NCI-H128 (cell line): Measurements from ENCODE around the gene ZFP91.

ENCODE experiments used
- DNase-seq: peaks from one replicate; lab custom pipeline; 2025; ENCODE audit not compliant: unreplicated experiment; lab: John Stamatoyannopoulos, UW

Gene ZFP91

DNA sequence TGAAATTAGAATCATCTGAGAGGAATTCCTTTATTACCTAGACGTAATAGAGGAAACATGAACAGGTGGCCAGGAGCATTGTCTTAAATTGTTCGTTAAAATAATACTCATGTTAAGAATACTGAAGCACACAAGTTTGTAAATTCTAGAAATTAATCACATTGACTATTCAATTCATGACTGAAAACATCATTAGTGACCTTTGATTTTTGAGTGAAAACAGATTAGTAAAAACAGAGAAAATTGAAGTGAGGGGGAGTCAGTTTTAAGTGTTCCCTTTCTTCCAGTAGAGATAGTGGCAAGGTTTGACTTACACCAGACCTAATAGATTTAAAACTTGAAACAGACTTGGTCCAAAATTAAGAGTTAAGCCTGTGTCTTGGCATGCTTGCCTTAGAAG, 1.4 kb downstream of the ZFP91 start:
- no peak for DNase-seq

- DNase-seq, result no peak
Measured at GRCh38 chr11:58582437-58582836, 3.6 kb downstream of the ZFP91 start.

DNA sequence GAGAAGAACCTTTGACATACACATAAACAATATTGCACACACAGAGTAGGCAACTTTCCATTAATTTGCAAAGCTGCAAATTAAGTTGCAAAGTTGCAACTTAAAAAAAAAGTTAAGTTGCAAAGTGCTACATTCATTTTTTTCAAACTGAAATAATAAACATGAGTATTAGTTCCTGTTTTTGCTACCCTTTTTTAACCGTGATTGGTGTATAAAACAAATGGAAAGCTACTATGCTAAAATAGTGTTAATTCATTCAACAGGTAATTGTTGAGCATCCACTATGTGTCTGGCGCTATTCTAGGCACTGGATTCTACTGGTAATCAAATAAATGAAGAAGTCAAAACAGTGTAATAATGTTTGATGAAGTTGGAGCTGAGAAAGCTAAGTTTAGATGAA, 8.1 kb downstream of the ZFP91 start:
- no peak for DNase-seq

GRCh38 chr11:58591659-58592058, 12.8 kb downstream of the ZFP91 start:
- DNase-seq, result no peak

- no peak for DNase-seq
Measured at GRCh38 chr11:58592760-58593472, 14.1 kb downstream of the ZFP91 start.

DNA sequence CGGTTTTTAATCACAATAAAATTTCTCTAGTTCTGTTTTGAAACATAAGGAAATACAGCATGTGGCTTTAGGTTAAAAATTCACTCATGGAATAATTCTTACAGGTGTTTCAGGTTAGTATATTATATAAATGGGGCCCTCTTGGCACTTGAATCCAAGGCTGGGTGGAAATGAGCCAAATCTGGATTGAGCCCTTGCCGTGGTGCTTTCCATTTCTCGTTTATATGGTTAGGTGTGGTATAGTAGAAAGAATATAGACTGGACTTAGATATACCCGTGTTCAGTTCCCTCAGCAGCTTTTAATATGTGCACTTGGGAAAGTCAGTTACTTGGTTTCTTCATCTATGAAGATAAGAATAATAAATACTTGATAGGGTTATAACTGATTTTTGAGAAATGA, 16.0 kb downstream of the ZFP91 start:
- DNase-seq, result no peak

GRCh38 chr11:58596621-58597020, 17.8 kb downstream of the ZFP91 start:
- no peak for DNase-seq

- no peak for DNase-seq
Measured at GRCh38 chr11:58597486-58598144, 18.8 kb downstream of the ZFP91 start.

- DNase-seq, result no peak
Measured at GRCh38 chr11:58600510-58600909, 21.6 kb downstream of the ZFP91 start.

GRCh38 chr11:58606930-58607714, 28.3 kb downstream of the ZFP91 start:
- no peak for DNase-seq

DNA sequence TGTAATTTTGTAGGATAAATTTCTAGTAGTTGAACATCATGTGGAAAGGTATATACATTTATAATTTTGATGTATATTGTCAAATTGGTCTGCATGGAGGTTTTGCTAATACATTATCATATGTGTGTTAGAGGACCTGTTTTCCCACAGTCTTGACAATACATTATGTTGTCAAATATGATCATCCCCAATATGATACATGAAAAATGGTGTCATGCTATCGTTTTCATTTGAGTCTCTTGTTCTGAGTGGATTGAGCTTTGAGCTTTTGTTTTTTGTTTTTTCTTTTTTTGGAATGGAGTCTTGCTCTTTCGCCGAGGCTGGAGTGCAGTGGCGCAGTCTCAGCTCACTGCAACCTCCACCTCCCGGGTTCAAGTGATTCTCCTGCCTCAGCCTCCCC, 29.5 kb downstream of the ZFP91 start:
- no peak for DNase-seq

GRCh38 chr11:58609723-58610122, 30.9 kb downstream of the ZFP91 start:
- DNase-seq, result no peak

GRCh38 chr11:58613228-58613627, 34.4 kb downstream of the ZFP91 start:
- DNase-seq, result no peak

DNA sequence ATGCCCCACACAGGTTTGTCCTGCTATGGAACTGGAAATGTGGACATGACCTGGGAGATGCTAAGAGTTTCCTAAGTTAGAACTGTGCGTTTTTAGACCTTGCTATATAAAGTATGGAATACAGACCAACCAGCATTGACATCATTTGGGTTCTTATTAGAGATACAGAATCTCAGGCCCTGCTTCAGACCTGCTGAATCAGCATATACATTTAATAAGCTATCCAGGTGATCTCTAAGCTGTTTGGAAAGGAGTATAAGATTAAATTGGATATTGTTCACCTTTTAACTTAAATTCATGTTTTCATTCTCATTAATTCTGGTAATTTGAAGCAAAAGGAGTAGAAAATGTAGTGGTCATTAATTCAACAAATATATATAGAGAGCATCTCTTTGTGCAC, 36.7 kb downstream of the ZFP91 start:
- no peak for DNase-seq

DNA sequence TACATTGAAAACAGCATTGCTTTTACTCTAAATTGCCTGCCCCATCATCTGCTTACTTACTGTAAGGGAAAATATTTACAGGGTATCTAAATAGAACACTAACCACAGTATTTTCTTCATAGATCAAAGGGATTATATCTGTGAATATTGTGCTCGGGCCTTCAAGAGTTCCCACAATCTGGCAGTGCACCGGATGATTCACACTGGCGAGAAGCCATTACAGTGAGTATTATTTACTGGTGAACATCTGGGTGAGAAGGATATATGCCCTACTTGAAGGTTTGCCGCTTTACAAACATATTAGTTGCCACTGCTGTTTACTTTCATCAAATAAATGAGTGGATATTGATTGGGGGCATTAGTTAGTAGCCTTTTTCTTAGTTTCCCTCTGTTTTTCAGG, 37.7 kb downstream of the ZFP91 start:
- DNase-seq, result no peak

DNA sequence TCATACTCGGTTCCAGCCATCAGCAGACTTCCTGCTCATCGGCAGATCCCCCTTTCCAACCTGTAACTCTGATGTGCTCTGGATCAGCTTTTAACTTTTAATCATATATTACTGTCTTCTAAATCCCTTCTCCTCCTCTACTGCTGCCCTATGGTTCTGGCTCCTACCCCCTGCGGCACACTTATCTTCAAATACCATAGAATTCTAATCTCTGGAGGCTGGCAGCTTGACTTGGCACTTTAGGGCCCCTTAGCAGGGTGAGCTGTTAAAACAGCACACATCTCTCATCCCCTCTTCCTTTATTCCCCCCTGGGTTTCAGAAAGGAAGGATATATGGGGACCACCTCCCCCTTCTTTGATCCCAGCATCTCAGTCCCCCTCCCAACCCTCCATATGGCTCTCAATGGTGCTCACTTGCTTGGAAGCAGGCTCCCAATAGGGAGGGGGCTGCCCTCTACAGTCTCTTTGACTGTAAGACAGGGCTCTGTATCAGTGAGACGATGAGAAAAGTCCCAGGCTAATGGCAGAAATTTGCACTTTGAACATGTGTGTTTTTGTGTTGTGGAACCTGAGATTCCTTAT, 39.2 kb downstream of the ZFP91 start:
- DNase-seq, result no peak

- DNase-seq, result no peak
Measured at GRCh38 chr11:58621586-58622262, 42.9 kb downstream of the ZFP91 start.

DNA sequence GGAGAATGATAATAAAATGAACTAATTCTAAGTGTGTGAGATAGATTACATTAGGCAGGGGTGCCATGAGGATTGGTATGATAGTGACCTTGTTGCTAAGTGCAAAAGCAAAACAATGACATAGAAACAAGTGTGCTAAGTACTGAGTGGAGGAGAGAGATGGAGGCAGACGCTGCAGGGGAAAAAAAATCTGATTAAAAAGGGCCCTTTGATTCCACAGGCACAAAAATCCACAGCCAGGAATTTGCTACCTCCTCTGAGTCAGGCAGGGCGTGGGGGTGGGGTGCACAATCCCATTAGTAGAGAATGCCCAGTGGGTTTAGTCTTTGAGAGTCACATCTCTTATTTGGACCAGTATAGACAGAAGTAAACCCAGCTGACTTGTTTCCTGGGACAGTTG, 43.5 kb downstream of the ZFP91 start, which contains the start of gene CNTF:
Gene CNTF (plus strand): TSS at position 322 of the 400 bp plus-strand sequence. CDS start 88 bp downstream, outside the sequence.
- no peak for DNase-seq

GRCh38 chr11:58625086-58625485, 46.2 kb downstream of the ZFP91 start:
- DNase-seq, result no peak

- DNase-seq, result no peak
Measured at GRCh38 chr11:58625826-58626460, 47.1 kb downstream of the ZFP91 start.
